ENCODE results near the gene FAM174A.
A peak's percentile ranks its signal among the peaks of the same experiment; 100 is the strongest.

DNA sequence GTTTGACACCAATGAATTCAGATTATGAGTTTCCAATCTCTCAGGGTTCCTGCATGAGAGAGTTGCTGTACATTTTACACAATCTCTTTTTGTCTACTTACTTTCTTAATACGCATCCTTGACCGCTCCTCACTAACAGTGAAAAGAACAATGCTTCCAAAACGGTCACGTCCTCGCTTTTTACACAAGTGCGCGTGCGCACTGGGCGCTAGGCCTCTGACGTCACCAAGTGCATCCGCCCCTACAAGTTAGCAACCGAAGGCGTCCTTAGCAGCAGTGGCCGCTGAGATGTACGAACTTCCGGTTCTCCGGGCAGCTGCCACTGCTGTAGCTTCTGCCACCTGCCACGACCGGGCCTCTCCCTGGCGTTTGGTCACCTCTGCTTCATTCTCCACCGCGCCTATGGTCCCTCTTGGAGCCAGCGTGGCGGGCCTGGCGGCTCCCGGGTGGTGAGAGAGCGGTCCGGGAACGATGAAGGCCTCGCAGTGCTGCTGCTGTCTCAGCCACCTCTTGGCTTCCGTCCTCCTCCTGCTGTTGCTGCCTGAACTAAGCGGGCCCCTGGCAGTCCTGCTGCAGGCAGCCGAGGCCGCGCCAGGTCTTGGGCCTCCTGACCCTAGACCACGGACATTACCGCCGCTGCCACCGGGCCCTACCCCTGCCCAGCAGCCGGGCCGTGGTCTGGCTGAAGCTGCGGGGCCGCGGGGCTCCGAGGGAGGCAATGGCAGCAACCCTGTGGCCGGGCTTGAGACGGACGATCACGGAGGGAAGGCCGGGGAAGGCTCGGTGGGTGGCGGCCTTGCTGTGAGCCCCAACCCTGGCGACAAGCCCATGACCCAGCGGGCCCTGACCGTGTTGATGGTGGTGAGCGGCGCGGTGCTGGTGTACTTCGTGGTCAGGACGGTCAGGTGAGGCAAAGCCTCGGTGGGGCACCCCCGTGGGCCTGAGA, at the start of gene FAM174A:
- TF ChIP-seq, protein P1, sequence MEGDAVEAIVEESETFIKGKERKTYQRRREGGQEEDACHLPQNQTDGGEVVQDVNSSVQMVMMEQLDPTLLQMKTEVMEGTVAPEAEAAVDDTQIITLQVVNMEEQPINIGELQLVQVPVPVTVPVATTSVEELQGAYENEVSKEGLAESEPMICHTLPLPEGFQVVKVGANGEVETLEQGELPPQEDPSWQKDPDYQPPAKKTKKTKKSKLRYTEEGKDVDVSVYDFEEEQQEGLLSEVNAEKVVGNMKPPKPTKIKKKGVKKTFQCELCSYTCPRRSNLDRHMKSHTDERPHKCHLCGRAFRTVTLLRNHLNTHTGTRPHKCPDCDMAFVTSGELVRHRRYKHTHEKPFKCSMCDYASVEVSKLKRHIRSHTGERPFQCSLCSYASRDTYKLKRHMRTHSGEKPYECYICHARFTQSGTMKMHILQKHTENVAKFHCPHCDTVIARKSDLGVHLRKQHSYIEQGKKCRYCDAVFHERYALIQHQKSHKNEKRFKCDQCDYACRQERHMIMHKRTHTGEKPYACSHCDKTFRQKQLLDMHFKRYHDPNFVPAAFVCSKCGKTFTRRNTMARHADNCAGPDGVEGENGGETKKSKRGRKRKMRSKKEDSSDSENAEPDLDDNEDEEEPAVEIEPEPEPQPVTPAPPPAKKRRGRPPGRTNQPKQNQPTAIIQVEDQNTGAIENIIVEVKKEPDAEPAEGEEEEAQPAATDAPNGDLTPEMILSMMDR (conservative IDR thresholded peaks at IDR 0.05; ENCODE audit: low read depth, low read length), result no peak
- no peak for TF ChIP-seq SMC3 (IDR thresholded peaks at IDR 0.05; ENCODE audit: low read depth, low read length)
- TF ChIP-seq POLR2A (IDR thresholded peaks at IDR 0.05; ENCODE audit: low read depth, low read length), result peak; percentile 85
- no peak for TF ChIP-seq MAFK (IDR thresholded peaks at IDR 0.05; ENCODE audit: low read depth, low read length)
- peak; percentile 70; the same call in 1 of the 2 replicates for TF ChIP-seq MXI1 (IDR thresholded peaks at IDR 0.05; ENCODE audit: borderline replicate concordance, low read depth, low read length)
